Right lobe of liver (tissue), 4 donors: ENCODE data around the gene INSR.

Experiments
- POLR2A ChIP-seq: fragments of 450-650 bp; IDR thresholded peaks from one replicate; pipeline ENCODE4 v1.6.1; 2017; ENCODE audit warnings: antibody characterized with exemption, mild to moderate bottlenecking
- TF ChIP-seq, protein P1 (sequence below), 4 donors: fragments of 200-600 bp in 3 of 4; fragments of 450-650 bp in 1 of 4; IDR thresholded peaks; one replicate each; pipeline versions ENCODE4 v1.5.1 to v1.8.0; 2016 to 2022; ENCODE audit warnings: antibody characterized with exemption in 4 of 4, mild to moderate bottlenecking in 2 of 4
- donor health status: DM: no; HTN: no; CAD: no.
- donor health status: DM: no; HTN: no; CAD: no.
- donor health status: DM: no; HTN: yes; CAD: no.

DNA sequence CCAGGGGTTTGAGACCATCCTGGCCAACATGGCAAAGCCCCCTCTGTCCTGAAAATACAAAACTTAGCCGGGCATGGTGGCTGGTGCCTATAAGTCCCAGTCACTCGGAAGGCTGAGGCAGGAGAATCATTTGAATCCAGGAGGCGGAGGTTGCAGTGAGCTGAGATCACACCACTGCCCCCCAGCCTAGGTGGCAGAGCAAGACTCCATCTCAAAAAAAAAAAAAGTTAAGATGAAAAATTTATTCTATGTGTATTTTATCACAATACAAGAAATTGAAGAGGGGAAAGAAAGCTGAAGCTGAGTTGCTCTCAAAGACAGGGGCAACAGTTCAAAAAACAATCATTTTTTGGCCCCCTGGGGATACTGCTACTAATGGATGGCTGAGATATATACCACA, 31.1 kb downstream of the INSR start:
- TF ChIP-seq, protein P1, sequence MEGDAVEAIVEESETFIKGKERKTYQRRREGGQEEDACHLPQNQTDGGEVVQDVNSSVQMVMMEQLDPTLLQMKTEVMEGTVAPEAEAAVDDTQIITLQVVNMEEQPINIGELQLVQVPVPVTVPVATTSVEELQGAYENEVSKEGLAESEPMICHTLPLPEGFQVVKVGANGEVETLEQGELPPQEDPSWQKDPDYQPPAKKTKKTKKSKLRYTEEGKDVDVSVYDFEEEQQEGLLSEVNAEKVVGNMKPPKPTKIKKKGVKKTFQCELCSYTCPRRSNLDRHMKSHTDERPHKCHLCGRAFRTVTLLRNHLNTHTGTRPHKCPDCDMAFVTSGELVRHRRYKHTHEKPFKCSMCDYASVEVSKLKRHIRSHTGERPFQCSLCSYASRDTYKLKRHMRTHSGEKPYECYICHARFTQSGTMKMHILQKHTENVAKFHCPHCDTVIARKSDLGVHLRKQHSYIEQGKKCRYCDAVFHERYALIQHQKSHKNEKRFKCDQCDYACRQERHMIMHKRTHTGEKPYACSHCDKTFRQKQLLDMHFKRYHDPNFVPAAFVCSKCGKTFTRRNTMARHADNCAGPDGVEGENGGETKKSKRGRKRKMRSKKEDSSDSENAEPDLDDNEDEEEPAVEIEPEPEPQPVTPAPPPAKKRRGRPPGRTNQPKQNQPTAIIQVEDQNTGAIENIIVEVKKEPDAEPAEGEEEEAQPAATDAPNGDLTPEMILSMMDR (IDR thresholded peaks at IDR 0.05): no peak
- no peak for TF ChIP-seq POLR2A
